Esophagus muscularis mucosa (tissue), 3 donors: ENCODE data around the gene LHFPL5.

Source experiments
- POLR2A ChIP-seq: fragments of 450-650 bp; IDR thresholded peaks from one replicate; pipeline ENCODE4 v1.6.1; 2017; ENCODE audit warnings: antibody characterized with exemption, moderate library complexity, mild to moderate bottlenecking, low read depth
- POLR2AphosphoS5 ChIP-seq, 2 donors: sonication (generic); formaldehyde crosslinking; IDR thresholded peaks; one replicate each; pipeline ENCODE4 v1.6.1; 2017; ENCODE audit warnings: antibody characterized with exemption in 2 of 2
- TF ChIP-seq, protein P1 (sequence below), 3 experiments: fragments of 200-600 bp in 2 of 3; fragments of 450-650 bp in 1 of 3; sonication (generic) in 2 of 3; IDR thresholded peaks; one replicate each; pipeline ENCODE4 v1.5.1; 2017 to 2019; ENCODE audit warnings: antibody characterized with exemption in 3 of 3, mild to moderate bottlenecking in 2 of 3, moderate library complexity in 1 of 3

DNA sequence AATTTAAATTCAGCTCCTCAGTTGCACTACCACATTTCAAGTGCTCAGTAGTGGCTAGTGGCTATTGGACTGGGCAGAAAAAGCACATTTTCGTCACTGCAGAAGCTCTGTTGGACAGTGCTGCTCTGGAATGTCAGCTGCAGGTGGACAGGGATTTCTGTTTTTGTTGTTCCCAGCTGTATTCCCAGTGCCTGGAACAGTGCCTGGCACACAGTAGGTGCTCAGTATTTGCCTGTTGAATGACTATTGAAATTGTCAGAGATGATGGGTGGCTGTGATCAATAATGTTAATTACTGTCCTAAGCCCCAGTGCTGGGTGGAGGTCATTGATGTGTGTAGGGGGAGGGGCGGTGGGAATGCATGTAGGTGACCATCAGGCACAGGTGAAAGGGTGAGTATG, 18.9 kb upstream of the LHFPL5 start:
- no peak for TF ChIP-seq POLR2AphosphoS5 (IDR thresholded peaks at IDR 0.05)
- no peak for TF ChIP-seq POLR2A
- TF ChIP-seq, protein P1, sequence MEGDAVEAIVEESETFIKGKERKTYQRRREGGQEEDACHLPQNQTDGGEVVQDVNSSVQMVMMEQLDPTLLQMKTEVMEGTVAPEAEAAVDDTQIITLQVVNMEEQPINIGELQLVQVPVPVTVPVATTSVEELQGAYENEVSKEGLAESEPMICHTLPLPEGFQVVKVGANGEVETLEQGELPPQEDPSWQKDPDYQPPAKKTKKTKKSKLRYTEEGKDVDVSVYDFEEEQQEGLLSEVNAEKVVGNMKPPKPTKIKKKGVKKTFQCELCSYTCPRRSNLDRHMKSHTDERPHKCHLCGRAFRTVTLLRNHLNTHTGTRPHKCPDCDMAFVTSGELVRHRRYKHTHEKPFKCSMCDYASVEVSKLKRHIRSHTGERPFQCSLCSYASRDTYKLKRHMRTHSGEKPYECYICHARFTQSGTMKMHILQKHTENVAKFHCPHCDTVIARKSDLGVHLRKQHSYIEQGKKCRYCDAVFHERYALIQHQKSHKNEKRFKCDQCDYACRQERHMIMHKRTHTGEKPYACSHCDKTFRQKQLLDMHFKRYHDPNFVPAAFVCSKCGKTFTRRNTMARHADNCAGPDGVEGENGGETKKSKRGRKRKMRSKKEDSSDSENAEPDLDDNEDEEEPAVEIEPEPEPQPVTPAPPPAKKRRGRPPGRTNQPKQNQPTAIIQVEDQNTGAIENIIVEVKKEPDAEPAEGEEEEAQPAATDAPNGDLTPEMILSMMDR (IDR thresholded peaks at IDR 0.05): no peak
